NCI-H748 treated with DMSO at 0.1 percent for 48 hours (cell line): ENCODE results near the gene ST6GALNAC3.

ENCODE experiments used
- DNase-seq: peaks from one replicate; lab custom pipeline; 2025; lab: John Stamatoyannopoulos, UW

The ST6GALNAC3 gene

DNA sequence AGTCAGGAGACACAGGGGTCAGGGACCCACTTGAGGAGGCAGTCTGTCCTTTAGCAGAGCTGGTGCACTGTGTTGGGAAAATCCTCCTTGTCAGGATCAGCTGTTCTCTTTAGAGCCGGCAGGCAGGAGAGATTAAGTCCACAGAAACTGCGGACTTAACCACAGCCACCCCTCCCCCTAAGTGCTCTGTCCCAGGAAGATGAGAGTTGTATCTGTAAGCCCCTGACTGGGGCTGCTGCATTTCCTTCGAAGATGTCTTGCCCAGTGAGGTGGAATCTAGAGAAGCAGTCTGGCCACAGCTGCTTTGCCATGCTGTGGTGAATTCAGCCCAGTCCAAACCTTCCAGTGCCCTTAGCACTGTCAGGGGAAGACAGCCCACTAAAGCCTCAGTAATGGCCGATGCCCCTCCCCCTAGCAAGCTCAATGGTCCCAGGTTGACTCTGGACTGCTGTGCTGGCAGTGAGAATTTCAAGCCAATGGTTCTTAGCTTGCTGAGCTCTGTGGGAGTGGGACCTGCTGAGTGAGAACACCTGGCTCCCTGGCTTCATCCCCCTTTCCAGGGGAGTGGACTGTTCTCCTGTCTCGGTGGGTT lies 172.8 kb downstream of the ST6GALNAC3 start:
- no peak for DNase-seq

GRCh38 chr1:76250271-76250670 lies 175.7 kb downstream of the ST6GALNAC3 start:
- DNase-seq: no peak

DNA sequence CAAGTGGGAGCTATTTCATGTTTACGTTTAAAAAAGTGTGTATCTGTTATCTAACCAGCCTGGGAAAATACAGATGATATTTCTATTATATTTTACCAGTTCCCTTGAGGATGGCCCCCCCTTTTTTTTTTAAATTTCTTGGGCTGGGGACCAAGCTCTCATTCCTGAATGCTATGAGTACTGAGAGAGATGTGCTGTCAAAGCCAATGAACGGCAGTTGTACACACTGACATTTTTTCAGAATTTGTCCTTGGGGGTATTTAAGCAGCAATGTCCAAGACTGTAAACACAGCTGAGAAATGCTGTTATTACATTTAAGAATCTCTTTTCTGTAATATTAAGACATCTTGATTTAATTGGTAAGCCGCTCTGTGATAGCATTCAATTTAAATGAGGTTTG lies 177.9 kb downstream of the ST6GALNAC3 start:
- no peak for DNase-seq

DNA sequence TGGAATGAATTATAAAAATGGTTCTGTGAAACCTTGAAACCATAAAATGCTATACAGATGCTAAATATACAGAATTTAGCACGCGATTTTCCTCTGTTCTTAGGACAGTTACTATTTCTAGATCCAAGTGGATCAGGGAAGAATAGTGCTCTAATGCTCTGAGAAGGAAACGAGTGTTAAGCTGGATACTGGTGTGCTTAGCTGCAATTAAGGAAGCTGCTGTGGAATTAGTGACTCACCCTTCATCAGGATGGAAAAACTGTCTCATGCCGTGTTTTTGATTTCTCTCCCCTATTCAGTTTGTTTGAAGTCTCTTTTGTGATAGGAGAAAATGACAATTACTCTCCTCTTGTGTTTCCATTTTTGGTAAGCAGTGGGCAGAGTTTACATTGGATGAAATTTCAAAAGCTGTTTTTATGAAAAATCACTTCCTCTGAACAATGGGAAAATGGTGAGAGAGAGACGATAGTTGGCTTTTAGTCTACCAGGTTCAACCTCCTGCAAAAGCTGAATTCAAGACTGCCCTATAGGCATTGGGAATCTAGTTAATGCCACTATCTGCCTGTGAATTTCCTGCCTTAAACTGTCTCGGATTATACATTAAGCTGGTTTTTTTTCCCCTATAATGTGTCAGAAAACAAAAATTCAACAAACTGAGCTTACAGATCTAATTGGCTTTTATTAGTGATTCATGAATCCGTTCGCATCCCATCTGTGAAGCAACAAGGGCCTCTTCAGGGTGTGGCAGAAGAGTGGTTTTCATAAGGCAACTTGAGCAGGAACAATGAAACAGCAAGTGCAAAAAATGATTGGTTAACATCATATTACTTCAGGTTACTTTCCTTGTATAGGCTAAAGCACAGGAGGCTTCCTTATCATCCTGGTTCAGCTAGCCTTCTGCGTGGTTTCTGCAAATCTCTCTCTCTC lies 179.8 kb downstream of the ST6GALNAC3 start:
- peak; percentile 64 for DNase-seq

DNA sequence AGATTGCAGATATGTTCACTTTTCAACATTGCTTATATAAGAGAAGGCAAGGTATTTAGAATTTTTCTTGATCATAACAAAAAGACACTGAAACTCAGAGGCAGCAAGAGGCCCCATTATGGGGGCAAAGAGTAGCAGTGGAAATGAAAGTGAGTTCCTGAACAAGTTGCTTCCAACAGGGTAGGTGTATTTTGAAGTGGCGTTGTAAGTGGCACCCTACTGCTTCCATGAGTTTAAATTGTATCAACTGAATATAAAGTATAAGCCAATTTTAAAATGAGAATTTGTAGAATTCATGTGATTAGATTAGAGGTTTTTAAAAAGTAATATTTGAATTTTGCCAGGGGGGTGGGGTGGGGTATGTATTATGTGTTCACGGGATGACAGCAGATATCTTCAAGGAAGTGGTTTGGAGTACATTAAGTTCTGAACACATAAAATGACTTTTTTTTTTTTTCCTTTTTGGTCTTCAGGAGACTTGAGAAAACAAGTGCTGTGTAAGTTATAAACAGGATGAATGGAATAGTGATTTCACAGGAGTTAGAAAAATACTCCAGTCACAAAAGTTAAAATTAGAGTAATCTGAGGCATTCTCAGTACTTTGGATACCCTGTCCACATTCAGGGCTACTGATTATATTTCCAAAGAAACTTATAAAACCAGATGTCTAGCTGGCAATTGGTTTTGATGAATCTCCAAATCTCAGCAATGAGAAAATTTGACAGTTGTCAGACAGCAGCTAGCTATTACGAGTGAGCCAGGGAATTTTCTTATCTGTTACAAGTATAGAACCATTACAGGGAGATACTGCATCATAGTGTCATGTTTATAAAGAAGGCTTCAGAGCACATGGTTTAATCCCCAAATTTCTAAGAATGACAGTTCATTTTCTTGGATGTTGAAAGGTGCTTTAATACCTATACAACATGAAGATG lies 182.0 kb downstream of the ST6GALNAC3 start:
- no peak for DNase-seq

DNA sequence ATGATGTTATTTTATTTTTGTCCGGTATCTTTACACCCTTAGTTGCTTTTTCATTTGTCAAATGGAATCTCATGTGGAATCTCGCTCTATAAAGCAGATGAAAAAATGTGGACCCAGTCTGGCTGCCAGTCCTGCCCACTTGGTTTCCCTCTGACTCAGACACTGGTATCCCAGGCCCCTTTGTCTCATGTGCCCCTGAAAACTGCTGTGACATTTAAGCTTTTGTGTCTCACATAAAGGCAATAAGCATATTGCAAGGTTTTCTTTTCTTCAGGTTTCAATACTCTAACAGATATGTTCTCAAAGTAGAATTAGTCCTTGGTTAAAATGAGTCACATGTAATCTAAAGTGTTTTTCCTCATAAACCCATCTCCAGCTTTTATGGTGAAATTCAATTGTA lies 183.3 kb downstream of the ST6GALNAC3 start:
- DNase-seq: no peak

GRCh38 chr1:76259270-76259669 lies 184.7 kb downstream of the ST6GALNAC3 start:
- no peak for DNase-seq

DNA sequence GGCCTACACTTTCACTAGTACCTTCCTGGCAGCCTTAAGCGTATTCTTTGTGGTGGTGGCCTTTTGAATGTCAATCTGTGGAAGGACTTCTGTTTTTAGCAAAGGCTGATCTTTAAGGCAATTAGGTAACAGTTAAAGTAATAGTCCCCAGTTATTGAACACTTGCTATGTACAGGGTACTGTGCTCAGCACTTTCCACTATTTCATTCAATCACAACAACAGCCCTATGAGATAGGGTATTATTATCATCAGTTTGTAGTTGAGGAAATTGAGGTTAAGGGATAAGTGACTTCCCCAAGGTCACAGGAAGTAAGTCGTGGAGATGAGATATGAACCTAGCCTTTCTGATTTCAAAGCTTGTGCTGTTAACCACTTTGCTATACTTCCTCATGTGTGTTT lies 185.7 kb downstream of the ST6GALNAC3 start:
- DNase-seq: no peak

DNA sequence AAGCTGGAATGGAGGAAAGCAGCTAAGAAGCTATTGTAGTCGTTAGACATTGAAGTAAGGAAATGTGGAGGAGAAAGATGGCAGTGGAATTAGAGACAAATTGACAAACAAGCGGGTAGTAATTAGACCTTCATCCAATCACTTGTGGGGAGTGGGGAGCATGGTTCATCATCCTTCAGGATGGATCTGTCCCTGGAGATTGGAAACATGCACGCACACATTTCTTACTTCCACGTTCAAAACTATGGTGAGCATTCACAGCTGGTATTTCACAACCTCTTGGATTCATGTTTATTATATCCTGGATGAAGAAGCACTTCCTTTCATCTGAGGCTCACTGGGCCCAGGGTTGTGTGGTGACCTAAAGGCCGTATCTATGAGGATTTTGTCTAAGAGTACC lies 188.1 kb downstream of the ST6GALNAC3 start:
- DNase-seq: no peak

GRCh38 chr1:76264642-76265041 lies 190.1 kb downstream of the ST6GALNAC3 start:
- no peak for DNase-seq

DNA sequence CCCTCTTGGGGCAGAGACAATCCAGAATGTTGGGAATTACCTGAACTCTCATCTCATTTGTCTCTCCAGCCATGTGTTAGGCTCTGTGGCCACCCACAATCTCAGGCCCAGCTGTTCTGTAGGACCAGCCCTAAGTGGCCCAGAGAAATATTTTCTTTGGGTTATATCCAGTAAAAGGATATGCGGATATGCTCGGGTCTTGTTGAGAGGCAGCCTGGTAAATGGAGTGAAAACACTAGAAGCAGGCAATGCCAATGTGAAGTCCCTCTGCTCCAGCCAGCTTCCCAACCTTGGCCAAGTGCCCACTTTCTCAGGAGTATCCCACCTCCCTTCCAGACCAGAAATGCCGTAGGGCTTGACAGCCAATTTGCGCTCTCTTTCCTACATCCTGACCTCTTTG lies 192.2 kb downstream of the ST6GALNAC3 start:
- no peak for DNase-seq

GRCh38 chr1:76267631-76268030 lies 193.1 kb downstream of the ST6GALNAC3 start:
- DNase-seq: no peak

GRCh38 chr1:76268341-76268740 lies 193.8 kb downstream of the ST6GALNAC3 start:
- no peak for DNase-seq

- no peak for DNase-seq
These were observed 194.6 kb downstream of the ST6GALNAC3 start for GRCh38 chr1:76269155-76269554.

GRCh38 chr1:76274302-76274701 lies 199.8 kb downstream of the ST6GALNAC3 start:
- DNase-seq: no peak

- DNase-seq: no peak
These were observed 200.2 kb downstream of the ST6GALNAC3 start for GRCh38 chr1:76274718-76275117.

DNA sequence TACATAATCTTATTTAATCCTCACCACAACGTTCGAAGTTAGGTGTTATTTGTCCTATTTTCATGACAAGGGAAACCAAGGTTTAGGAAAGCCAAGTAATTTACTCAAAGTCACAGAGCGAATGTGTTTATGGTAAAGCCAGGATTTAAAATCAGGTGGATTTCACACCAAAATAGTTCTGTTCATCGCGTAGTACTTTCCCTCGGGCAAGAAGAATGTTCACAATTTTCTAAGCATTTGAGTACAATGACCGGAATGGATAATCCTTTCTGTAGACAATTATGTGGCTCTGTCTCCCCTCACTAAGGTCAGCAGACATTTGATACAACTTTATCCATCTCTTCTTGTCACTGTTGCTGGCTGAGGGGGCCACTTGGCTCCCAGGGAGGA lies 204.2 kb downstream of the ST6GALNAC3 start:
- no peak for DNase-seq

- DNase-seq: no peak
These were observed 204.7 kb downstream of the ST6GALNAC3 start for GRCh38 chr1:76279101-76279748.

GRCh38 chr1:76281306-76281705 lies 206.8 kb downstream of the ST6GALNAC3 start:
- no peak for DNase-seq

- DNase-seq: no peak
These were observed 210.3 kb downstream of the ST6GALNAC3 start for GRCh38 chr1:76284842-76285241.

DNA sequence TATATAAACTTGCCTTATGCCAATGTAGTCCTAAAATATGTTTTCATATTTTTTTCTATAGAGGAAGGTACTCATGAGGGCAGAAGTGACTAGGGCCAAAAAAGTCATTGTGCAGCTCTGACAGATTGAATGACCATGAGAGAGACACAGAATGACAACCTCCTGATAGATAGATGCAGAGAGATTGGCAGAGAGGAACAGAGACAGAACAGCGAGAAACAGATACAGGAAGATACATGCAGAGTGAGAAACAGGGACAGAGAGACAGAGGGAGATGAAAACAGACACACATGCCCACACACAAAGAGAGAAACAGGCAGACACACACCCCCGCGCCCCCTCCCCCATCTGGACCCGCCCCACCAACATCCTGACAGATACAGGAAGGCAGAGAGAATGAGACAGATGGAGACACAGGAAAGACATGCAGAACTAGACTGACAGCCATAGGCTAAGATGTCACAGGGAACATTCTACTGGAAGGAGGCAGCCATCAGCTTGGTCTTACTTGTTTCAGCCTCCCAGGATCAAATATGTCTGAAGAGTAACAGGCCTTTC lies 211.1 kb downstream of the ST6GALNAC3 start:
- DNase-seq: no peak

- no peak for DNase-seq
These were observed 213.4 kb downstream of the ST6GALNAC3 start for GRCh38 chr1:76287917-76288316.
